ENCODE measurements around the gene SLC35F4. TPM values are rescaled to one million over a fixed set of nuclear protein-coding genes. Genes with fewer than 3 reads are reported as not detected.
"Not testable (repeated sequence)": the region's sequence is repeated elsewhere in the genome, so short reads cannot be mapped to it uniquely, and the experiment has no call there.

The SLC35F4 gene
- polyA plus RNA-seq, 1 donor (not counting 4 experiments of a cell fraction or from before 2014, with no cell fraction given): not detected

- no peaks in the 10 kb centered on the region for H3K36me3 ChIP-seq (ENCODE audit: control insufficient read depth in 2 of 2, extremely low read depth in 1 of 2, insufficient read depth in 2 of 2, low read length in 2 of 2)
- H3K79me2 ChIP-seq (ENCODE audit: control insufficient read depth, insufficient read depth, low read length): no peaks in the 10 kb centered on the region
- no peaks in the 10 kb centered on the region for H3K9me1 ChIP-seq (ENCODE audit: control insufficient read depth, extremely low read depth, insufficient read depth, low read length)
- no peaks in the 10 kb centered on the region for H3K9me3 ChIP-seq (ENCODE audit: control insufficient read depth, low read depth, low read length)
- dilution Hi-C loops (cut with MboI; ENCODE audit: extremely low pct_ligation_motif_present, low sequenced_read_pairs): no loop called here
- DNase-seq (ENCODE audit: low read depth, low spot score): no peak
- FAIRE-seq: no peak
- H3K4me2 ChIP-seq (ENCODE audit: control insufficient read depth, extremely low read depth, insufficient read depth, low read depth, low read length): no peak overlapping the region
- no peak overlapping the region for H3K9ac ChIP-seq (ENCODE audit: control insufficient read depth, extremely low read depth, insufficient read depth, low read length)
- H2AFZ ChIP-seq (ENCODE audit: control insufficient read depth, low read length): no peak overlapping the region
- TF ChIP-seq EZH2 (IDR thresholded peaks at IDR 0.05; ENCODE audit: low read length) (no peak), CTCF (optimal IDR thresholded peaks at IDR 0.05 in 1 of 3, IDR thresholded peaks at IDR 0.05 in 1 of 3, conservative IDR thresholded peaks at IDR 0.05 in 1 of 3; ENCODE audit: extremely low read depth in 1 of 3, insufficient read depth in 2 of 3, low read length in 3 of 3) (no peak)
- H4K20me1 ChIP-seq (ENCODE audit: control insufficient read depth, extremely low read depth, insufficient read depth, low read length): no peaks in the 10 kb centered on the region
- no peaks in the 10 kb centered on the region for H3K4me1 ChIP-seq (ENCODE audit: control insufficient read depth, extremely low read depth, insufficient read depth, low read length)
- H3K4me3 ChIP-seq (ENCODE audit: control insufficient read depth in 2 of 3, extremely low read depth in 1 of 3, insufficient read depth in 2 of 3, low read depth in 1 of 3, low read length in 3 of 3): no peak overlapping the region
- H3K27ac ChIP-seq (ENCODE audit: control insufficient read depth, insufficient read depth, low read length): no peak overlapping the region
- peaks cover 30% of the 10 kb centered on the region for H3K27me3 ChIP-seq (ENCODE audit: control insufficient read depth, extremely low read depth, insufficient read depth, low read length)
Measured at GRCh38 chr14:57864659-57865058, 1.2 kb downstream of the SLC35F4 start.

GRCh38 chr14:57863471-57863870, 2.4 kb downstream of the SLC35F4 start:
- Histone ChIP-seq H3K9me3 (ENCODE audit: control insufficient read depth, low read depth, low read length) (no peaks in the 10 kb centered on the region), H3K36me3 (ENCODE audit: control insufficient read depth in 2 of 2, extremely low read depth in 1 of 2, insufficient read depth in 2 of 2, low read length in 2 of 2) (no peaks in the 10 kb centered on the region), H3K9me1 (ENCODE audit: control insufficient read depth, extremely low read depth, insufficient read depth, low read length) (no peaks in the 10 kb centered on the region), H3K27ac (ENCODE audit: control insufficient read depth, insufficient read depth, low read length) (no peak overlapping the region), H3K27me3 (ENCODE audit: control insufficient read depth, extremely low read depth, insufficient read depth, low read length) (peaks cover 30% of the 10 kb centered on the region), H3K9ac (ENCODE audit: control insufficient read depth, extremely low read depth, insufficient read depth, low read length) (no peak overlapping the region), H3K79me2 (ENCODE audit: control insufficient read depth, insufficient read depth, low read length) (no peaks in the 10 kb centered on the region), H3K4me2 (ENCODE audit: control insufficient read depth, extremely low read depth, insufficient read depth, low read depth, low read length) (no peak overlapping the region), H4K20me1 (ENCODE audit: control insufficient read depth, extremely low read depth, insufficient read depth, low read length) (no peaks in the 10 kb centered on the region), H3K4me1 (ENCODE audit: control insufficient read depth, extremely low read depth, insufficient read depth, low read length) (no peaks in the 10 kb centered on the region), H2AFZ (ENCODE audit: control insufficient read depth, low read length) (no peak overlapping the region), H3K4me3 (ENCODE audit: control insufficient read depth in 2 of 3, extremely low read depth in 1 of 3, insufficient read depth in 2 of 3, low read depth in 1 of 3, low read length in 3 of 3) (no peak overlapping the region)
- DNase-seq (ENCODE audit: low read depth, low spot score): no peak
- FAIRE-seq: no peak
- dilution Hi-C loops (cut with MboI; ENCODE audit: extremely low pct_ligation_motif_present, low sequenced_read_pairs): no loop called here
- no peak for TF ChIP-seq CTCF (optimal IDR thresholded peaks at IDR 0.05 in 1 of 3, IDR thresholded peaks at IDR 0.05 in 1 of 3, conservative IDR thresholded peaks at IDR 0.05 in 1 of 3; ENCODE audit: extremely low read depth in 1 of 3, insufficient read depth in 2 of 3, low read length in 3 of 3)
- TF ChIP-seq EZH2 (IDR thresholded peaks at IDR 0.05; ENCODE audit: low read length): peak; percentile 19

- H3K9me1 ChIP-seq (ENCODE audit: control insufficient read depth, extremely low read depth, insufficient read depth, low read length); H3K9me3 ChIP-seq (ENCODE audit: control insufficient read depth, low read depth, low read length); dilution Hi-C loops (cut with MboI; ENCODE audit: extremely low pct_ligation_motif_present, low sequenced_read_pairs); H3K9ac ChIP-seq (ENCODE audit: control insufficient read depth, extremely low read depth, insufficient read depth, low read length); H3K4me2 ChIP-seq (ENCODE audit: control insufficient read depth, extremely low read depth, insufficient read depth, low read depth, low read length); H3K36me3 ChIP-seq (ENCODE audit: control insufficient read depth in 2 of 2, extremely low read depth in 1 of 2, insufficient read depth in 2 of 2, low read length in 2 of 2); H3K79me2 ChIP-seq (ENCODE audit: control insufficient read depth, insufficient read depth, low read length); FAIRE-seq; H3K27ac ChIP-seq (ENCODE audit: control insufficient read depth, insufficient read depth, low read length); H2AFZ ChIP-seq (ENCODE audit: control insufficient read depth, low read length); DNase-seq (ENCODE audit: low read depth, low spot score); H3K4me3 ChIP-seq (ENCODE audit: control insufficient read depth in 2 of 3, extremely low read depth in 1 of 3, insufficient read depth in 2 of 3, low read depth in 1 of 3, low read length in 3 of 3); H4K20me1 ChIP-seq (ENCODE audit: control insufficient read depth, extremely low read depth, insufficient read depth, low read length); H3K4me1 ChIP-seq (ENCODE audit: control insufficient read depth, extremely low read depth, insufficient read depth, low read length); H3K27me3 ChIP-seq (ENCODE audit: control insufficient read depth, extremely low read depth, insufficient read depth, low read length): not testable (repeated sequence)
Measured at GRCh38 chr14:57855666-57856065, 10.2 kb downstream of the SLC35F4 start.
